DMS153 (cell line): ENCODE data around the gene ATXN10.
"Not testable (repeated sequence)": the region's sequence is repeated elsewhere in the genome, so short reads cannot be mapped to it uniquely, and the experiment has no call there.

Source experiments
- DNase-seq: peaks from one replicate; lab custom pipeline; 2025; lab: John Stamatoyannopoulos, UW

The ATXN10 gene

DNA sequence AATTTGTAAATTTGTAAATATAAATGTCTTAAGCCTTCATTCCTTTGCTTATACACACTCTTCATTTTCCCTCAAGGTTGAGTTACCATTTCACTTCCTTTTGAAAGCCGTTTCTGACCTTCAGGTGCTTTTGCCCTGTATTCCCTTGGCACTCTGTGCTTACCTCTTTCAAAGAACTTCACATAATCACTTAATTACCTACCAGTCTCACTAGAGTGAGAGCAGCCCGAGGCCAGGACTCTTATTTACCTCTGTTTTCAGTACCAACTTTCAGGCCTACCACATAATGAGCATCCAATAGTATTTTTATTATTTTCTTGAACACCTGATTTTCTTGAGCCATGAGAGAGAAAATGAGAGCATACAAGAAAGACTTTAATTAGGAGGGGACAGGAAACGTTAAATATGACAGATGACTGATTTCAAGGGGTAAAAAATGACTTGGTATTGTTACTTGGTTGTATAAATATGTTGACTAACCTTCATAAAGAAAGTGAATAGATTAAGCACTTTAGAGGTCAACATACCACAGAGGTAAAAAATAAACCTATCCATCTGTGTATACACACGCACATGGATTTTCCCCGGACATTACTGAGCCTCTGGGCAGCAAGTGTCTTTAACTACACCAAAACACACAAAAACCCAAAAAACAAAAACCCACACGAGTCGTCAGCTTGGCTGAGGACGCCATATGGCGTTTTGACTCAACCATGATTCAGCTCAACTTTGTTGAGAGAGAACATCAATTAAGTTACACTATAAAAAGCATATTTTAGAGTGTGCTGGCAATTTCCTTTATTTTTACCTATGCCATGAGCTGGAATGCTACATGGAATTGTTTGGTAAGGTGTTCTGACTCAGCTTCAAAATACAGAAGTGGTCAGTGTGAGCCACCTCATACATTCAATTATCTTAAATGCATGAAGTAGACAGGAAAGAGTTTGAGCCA, 7.6 kb downstream of the ATXN10 start:
- DNase-seq, result no peak

DNA sequence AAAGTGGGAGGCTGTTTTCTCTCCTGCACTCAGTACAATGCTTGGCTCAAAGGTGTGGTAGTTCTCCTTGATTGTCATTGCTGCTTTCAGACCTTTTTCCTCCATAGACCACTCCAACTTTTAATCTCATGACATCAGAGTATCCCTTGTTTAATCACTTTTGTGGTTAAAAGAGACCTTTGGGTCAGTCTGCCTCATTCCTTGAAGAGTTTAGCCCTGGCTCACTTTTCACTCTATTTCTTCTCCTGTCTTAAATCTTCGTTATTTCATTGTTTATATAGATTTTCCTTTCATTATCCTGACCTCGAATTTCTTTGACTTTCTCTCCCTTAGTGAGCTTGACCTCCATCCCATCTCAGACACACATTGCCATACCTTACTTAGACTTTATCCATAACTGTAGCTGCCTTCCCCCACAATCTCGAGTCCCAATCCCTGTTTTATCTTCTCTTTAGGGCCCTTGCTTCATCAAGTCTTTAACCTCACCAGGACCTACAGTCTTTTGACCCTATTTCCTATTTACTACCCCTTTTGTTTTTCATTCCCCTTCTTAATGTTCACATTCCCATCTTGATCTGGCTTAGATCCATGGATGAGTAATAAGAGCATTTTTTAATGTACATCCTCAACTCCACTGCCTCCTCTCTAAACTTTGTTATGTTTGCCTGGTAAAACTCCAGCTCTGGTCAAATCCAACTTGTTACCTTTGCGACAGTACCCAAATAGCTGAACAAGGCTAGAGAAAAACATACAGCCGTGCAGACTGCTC, 9.5 kb downstream of the ATXN10 start:
- no peak for DNase-seq

DNA sequence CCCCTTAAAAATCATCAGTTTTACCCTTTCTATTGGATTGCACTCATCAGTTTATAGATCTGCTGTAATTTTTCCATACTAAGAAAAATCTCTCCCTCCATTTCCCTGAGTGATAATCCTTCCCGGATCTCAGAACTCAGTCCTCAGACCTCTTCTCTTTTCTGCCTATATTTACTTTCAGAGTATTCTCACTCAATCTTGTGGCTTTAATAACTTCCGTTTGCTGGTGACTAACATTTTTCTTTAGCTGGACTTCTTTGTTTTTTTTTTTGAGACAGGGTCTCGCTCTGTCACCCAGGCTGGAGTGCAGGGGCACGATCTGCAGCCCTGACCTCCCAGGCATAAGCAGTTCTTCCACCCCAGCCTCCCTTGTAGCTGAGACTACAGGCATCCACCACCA, 10.4 kb downstream of the ATXN10 start:
- DNase-seq, result no peak

DNA sequence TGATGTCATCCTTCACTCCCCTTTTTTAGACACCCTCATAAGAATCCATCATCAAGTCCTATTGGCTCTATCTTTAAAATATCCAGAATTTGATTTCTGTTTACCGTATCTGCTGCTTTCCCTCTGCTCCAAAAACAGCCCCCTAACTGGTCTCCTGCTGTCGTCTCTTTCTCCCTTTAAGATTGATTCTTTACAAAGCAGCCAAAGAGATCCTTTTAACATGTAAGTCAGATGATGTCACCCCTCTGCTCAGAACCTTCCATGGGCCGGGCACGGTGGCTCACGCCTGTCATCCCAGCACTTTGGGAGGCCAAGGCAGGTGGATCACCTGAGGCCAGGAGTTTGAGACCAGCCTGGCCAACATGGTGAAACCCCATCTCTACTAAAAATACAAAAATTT, 11.1 kb downstream of the ATXN10 start:
- not testable (repeated sequence) for DNase-seq

DNA sequence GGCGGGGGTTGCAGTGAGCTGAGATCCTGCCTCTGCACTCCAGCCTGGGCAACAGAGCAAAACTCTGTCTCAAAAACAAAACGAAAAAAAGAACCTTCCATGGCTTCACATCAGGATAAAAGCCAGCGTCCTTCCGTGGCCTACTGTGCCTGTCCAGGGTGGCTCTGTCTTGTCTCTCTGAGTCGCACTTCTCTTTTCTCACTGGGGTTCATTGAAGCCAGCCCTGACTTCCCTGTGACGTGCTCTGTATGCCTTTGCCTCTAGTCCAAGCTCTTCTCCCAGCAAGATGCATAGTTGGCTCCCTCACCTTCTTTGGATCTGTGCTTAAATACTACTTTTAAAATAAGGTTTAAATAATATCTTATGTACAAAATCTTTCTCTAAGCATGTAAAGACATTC, 11.6 kb downstream of the ATXN10 start:
- no peak for DNase-seq

DNA sequence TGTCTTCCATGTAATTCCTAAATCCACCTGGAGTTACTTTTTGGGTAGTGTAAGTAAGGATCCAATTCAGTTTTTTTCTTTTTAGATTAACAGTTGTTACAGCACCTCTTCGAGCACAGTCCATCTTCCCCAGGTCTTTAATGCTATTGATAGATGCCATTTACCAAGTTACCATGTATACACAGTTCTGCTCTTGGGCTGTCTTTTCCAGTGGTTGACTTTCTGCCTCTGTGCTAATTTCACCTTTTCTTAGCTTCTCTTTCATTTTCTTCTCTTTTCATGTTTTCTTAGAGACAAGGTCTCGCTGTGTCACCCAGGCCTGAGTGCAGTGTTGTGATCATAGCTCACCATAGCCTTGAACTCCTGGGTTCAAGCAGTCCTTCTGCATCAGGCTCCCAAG, 12.0 kb downstream of the ATXN10 start:
- no peak for DNase-seq

DNA sequence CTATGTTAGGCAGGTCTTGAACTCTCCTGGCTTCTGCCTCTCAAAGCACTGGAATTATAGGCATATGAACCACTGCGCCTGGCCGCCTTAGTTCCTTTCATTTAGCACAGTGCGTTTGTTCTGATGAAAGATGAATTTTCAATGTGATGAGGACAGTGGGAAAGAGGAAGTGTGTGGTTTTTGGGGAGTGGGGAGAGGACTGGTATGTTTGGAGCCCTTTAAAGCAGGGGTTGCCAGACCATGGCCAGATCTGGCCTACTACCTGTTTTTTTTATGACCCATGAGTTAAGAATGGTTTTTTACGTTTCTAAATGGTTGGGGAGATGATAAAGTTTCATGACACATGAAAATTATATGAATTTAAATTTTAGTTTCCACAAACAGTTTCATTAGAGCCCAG, 12.5 kb downstream of the ATXN10 start:
- no peak for DNase-seq

DNA sequence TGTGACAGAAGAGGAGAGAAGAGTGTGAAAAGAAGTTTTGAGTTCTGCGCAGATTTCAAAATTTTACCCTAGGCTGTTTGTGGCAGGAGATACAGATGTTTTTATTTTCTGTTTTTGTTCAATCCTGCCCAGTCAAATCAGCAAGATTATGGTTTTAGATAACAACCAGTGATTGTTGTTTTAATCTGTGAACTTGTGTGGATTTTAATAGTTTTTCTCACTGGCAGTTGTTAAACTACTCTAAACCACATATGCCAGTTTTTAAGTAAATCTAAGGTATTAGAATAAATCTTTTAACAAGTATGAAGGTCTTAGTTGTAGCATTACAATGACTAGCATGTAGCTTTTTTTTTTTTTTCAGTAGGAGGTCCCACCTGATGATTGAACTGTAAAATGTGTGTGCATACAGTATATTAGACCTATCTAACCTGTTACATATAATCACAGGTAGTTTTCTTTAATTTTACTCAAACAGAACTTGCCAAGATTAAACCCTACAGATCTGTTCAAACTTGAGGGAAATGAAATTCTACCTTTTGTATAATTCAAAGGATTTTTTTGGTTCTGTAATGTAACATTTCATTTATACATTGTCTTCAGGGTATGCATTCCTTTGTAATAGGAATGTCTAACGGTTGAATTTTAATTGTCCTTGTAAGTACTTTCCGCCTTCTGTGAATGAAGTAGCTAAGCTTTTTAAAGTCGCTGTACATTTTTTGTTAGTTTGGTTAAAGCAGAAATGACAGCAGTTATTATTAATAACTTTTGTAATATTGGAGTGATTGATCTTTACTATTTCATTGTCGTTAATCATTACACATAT, 13.3 kb downstream of the ATXN10 start:
- DNase-seq, result no peak

DNA sequence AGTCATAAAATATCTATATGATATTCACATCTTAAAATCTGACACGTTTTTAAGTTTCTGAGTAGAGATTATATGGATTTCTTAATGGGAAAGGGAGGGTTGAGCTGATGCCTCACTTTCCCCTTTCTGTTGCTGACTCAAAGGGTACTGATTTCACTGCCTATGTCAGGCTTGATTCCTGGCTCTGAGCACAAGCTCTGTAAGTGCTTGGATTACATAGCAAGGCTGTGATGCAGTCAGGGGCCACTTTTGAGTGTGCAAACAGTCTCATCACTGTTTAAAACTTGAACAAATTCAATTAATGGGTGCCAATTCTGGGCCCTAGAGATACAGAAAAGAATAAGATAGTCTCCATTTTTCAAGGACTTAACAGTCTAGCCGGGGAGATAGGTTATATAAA, 14.4 kb downstream of the ATXN10 start:
- DNase-seq, result no peak

DNA sequence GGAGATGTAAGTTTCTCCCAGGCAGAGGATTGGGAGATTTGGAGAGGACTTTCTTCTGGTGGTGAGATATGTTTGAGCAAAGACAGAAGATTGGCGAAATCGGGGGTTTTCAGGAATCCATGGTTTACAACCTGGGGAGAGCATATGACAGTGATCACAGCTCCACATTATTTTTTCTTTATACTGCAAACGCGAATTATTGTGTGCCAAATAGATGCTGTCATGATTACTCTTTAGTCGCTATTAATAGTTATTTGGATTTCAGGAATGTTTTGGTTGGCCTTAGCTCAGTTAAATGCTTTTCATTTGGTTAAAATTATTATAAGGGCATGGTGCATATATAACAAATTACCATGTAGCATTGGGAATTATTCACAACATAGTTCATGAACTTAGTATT, 15.2 kb downstream of the ATXN10 start:
- DNase-seq, result no peak

DNA sequence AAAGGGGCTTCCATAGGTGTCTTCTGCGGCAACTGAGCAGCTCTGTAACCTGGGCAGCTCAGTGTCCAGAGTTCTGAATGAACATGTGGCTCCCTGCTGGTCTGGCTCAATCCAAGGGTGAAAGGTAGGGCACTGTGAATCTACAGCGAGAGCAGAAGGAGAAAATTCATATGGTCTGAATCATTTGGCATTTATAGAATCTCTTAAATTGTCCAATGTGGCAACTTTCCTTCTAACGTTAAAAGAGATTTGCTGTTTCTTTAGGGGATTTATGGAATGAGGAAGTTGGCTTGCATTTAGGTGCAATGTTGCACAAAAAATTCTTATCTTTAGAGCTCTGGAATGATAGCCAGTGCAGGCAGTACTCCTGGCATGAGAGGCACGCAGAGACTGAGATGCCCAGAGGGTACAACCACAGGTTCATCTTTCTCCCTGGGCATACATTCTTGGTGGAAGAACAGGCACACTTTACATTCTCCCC, 17.0 kb downstream of the ATXN10 start:
- DNase-seq, result no peak

DNA sequence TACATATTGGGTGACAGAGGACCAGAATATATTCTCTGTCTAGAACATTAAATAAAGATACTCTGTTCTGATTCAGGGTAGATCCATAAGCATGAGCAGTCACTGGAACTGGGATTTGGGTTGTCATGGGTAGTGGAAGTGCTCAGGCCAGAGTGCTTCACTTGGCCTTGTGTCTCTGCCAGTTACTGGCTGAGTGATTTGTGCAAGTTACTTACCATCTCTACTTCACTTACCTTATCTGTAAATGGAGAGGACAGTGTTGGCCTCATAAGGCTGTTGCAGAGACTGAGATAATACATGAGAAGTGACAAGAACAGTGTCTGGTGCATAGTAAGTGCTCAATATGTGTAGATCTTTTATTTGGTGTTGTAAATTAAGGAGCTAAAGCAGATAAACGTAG, 17.6 kb downstream of the ATXN10 start:
- no peak for DNase-seq

DNA sequence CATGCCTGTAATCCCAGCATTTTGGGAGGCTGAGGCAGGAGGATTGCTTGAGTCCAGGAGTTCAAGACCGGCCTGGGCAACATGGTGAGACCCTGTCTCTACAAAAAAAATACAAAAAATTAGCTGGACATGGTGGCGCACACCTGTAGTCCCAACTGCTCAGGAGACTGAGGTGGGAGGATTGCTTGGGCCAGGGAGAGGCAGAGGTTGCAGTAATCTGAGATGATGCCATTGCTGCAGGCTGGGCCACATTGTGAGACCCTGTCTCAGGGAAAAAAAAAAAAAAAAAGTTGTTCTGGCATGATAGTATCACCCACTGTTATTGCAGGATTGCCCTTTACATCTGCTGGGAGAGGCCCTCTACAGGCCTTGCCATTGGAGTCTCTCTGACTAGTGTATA, 18.4 kb downstream of the ATXN10 start:
- no peak for DNase-seq

DNA sequence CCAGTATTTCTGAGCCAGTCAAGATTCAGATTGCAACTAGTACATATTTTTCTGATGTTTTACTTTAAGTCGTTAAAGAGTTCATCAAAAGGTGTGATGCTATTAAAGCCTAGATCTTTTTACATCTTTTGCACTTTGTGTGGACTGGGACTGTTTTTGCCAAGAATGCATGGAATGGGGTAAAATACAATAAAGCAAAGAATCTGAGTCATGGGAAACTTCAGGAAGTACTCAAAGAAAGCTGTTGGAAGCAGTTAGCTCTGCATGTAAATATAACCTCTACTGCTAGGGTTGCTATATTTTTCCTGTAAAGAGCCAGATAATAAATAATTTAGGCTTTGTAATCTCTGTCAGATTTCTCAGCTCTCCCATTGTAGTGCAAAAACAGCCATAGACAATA, 20.9 kb downstream of the ATXN10 start:
- no peak for DNase-seq

DNA sequence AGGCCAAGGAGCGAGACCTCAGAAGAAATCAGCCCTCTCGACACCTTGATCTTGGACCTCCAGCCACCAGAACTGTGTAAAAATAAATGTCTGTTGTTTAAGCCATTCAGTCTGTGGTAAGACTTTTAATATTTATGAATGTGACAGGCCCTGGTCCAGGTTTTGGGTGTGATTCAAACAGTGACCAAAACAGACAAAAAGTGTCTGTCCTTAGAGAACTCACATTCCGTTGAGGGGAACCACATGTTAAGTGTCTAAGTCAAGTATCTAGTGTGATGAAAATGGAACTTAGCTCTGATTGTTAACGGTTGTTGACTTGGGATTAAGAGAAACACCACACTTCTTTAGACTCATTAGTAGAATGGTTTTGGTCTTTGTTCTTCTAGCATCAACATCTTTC, 22.2 kb downstream of the ATXN10 start:
- DNase-seq, result no peak

DNA sequence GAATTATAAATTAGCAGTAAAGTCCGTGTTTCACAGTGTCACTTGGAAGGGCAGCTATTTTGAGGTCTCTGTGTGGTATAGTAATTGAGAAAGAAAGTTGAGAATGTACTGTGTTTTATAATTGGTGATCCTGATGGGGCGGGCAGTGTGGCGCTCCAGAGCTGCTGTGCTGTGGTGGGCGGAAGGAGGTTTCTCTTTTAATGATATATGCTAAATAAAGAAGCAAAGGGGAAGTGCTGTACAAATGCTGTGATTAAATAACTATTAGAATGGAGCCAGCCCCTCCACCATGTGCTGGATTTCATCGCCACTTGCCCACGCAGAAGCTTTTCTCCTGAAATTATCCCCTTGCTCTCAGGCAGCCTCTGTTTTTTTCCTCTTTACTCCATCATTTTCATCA, 24.6 kb downstream of the ATXN10 start:
- no peak for DNase-seq

DNA sequence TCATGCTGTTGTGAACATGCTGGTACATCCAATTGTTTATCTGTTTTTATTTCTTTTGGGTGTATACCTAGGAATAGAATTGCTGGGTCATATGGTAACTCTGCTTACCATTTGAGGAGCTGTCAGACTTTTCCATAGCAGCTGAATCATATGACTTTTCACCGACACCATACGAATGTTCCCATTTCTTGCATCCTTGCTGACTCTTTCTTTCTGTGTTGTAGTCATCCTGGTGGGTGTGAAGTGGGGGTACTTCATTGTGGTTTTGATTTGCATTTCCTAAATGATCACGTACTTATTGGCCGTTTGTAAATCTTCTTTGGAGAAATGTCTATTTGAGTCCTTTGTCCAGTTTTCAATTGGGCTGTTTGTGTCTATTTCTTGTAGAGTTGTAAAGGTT, 26.5 kb downstream of the ATXN10 start:
- no peak for DNase-seq

DNA sequence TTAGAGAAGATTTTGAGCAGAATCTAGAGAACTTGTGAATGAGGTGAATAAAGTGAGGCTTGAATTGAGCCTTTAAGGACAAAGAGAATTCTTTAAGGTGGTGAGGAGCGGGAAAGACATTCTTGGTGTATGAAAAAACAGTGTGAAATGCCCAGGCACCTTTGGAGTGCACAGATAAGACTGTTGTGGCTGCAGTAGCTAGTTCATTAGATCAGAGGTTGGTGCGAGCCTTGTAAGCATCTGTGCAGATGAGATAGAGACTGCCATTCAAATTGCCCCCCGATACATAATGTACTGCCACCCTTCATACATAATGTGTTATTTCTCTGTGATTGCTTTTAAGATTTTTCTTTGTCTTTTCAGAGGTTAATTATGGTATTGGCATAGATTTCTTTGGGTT, 31.3 kb downstream of the ATXN10 start:
- no peak for DNase-seq

DNA sequence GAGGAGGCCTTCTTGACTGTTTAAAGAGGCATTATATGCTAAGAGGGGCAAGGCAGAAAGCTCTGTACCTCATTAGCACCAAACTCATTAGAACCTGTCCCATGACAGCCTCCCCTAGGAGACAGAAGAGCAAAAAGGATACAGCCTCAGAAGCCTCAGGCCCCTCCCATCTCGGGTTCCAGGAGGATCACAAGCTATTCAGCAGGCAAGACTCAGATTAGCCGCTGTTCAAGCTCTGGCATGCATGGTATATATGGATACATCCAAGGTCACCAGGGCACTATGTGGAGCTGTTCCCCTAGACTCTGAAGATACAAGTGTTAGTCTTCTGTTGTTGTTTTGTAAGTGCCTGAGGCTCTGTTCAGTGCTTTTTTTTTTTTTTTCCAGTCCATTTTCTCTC, 32.1 kb downstream of the ATXN10 start:
- no peak for DNase-seq

DNA sequence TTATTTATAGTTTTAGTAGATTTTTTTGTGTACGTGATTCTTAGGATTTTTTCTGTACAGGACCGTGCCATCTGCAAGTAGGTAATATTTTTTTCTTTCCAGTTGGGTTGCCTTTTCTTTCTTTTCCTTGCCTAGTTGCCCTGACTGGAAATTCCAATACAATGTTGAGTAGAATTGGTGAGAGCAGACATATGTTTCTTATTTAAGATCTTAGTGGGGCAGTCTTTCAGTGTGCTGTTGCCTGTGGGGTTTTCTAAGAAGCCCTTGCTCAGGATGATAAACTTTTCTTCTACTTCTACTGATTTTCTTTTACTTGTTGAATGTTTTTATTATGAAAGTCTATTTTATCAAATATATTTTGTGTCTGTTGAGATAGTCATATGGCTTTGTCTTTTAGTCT, 33.0 kb downstream of the ATXN10 start:
- DNase-seq, result no peak

DNA sequence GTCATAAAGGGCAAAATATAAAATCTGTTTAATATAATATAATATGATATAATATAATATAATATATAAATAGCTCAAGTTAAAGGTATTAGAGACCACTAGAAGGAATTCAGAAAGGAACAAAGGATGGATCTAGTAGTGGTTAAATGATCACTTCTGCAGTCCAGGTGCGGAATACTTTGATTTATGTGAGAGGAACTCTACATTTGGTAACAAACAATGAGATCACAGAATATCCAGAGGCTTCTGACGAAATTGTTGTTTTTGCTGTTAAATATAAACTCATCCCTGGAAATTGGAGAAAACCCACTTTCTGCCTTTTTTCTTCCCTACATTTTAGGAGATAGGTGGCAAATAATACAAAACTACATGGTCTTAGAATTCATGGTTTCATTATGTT, 36.0 kb downstream of the ATXN10 start:
- no peak for DNase-seq

DNA sequence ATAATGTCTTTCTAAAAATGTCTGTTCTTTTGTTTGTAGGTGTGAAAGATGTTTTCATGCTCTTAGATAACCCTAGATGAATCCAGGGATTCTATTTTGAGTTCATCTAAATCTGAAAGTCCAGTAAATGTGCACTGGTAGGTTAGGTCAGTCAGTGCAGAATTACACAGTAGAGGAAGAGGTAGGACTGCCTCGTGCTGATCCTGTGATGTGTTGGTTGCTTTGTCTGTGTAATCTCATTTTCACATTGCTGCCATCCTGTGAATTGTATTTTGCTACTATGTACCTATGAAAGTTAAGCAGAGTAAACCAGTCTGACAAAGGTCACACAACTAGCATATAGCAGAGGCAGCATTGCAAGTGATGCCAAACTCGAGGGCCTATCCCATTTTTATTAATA, 36.5 kb downstream of the ATXN10 start:
- DNase-seq, result no peak
